Upper lobe of right lung (tissue), 1 donor: ENCODE data around the gene ASXL2. TPM values are rescaled to one million over a fixed set of nuclear protein-coding genes. Genes with fewer than 3 reads are reported as not detected.

Experiments
- ATAC-seq: fragments of 200-7000 bp; cut with Tn5 transposase; one replicate; pipeline ENCODE4 v1.9.1; 2020; ENCODE audit warnings: mild to moderate bottlenecking, moderate library complexity
- DNase-seq: peaks from one replicate; pipeline ENCODE4 v3.0.0-alpha.2; 2020
- H3K27ac ChIP-seq: fragments of 200-600 bp; one replicate; pipeline ENCODE4 v1.8.0; 2022
- H3K27me3 ChIP-seq: fragments of 200-600 bp; one replicate; pipeline ENCODE4 v1.8.0; 2022; ENCODE audit warnings: mild to moderate bottlenecking
- H3K36me3 ChIP-seq: fragments of 200-600 bp; one replicate; pipeline ENCODE4 v1.8.0; 2022
- H3K4me1 ChIP-seq: fragments of 200-600 bp; one replicate; pipeline ENCODE4 v1.8.0; 2022
- H3K4me3 ChIP-seq: fragments of 200-600 bp; one replicate; pipeline ENCODE4 v1.8.0; 2022; ENCODE audit warnings: mild to moderate bottlenecking
- H3K9me3 ChIP-seq: fragments of 200-600 bp; one replicate; pipeline ENCODE4 v1.8.0; 2022
- intact Hi-C: fragments of 100-400 bp; cut with DNase I; formaldehyde crosslinking; loops from one replicate; pipeline ENCODE4 v1.11.0; 2022
- total RNA-seq: library from RNA; stranded (reverse); fragmentation: NEBNext Ultra II Directional; extraction: Animal tissue kit (Norgen Biotek cat#: 25700); gene quantifications from one replicate; pipeline ENCODE4 v1.2.1, GENCODE V29; 2021
- TF ChIP-seq, protein P1 (sequence below): fragments of 200-600 bp; IDR thresholded peaks from one replicate; pipeline ENCODE4 v1.8.0; 2022; ENCODE audit warnings: antibody characterized with exemption
- donor health status: DM: no; HTN: yes; CAD: no; lungs with severe emphysema.

The ASXL2 gene
- total RNA-seq, 1 donor from 2014 or later, result 34.3 TPM

DNA sequence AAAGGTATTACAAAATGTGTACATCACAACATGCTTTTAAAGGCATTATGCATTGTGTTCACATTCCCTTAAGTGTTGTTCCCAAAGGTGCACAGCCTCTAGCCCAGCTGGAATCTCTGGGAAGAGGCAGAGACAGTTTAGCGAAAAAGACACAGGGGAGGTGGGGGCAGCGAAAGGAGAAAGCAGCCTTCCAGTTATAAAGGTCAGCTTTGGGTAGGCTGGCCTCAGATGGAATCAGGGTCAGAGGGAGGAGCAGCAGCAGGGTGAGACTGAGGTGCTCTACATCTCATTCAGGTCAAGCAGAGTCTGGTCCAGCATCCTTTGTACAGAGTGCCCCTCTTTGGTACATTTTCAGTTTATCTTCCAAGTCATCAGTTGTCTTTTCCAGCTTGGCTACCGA lies 68.6 kb downstream of the ASXL2 start:
- ATAC-seq (no peak), DNase-seq (no peak)
- H3K9me3 ChIP-seq, result no peaks in the 10 kb centered on the region
- intact Hi-C loops, result no loop called here
- no peak overlapping the region for H3K4me3 ChIP-seq
- TF ChIP-seq, protein P1, sequence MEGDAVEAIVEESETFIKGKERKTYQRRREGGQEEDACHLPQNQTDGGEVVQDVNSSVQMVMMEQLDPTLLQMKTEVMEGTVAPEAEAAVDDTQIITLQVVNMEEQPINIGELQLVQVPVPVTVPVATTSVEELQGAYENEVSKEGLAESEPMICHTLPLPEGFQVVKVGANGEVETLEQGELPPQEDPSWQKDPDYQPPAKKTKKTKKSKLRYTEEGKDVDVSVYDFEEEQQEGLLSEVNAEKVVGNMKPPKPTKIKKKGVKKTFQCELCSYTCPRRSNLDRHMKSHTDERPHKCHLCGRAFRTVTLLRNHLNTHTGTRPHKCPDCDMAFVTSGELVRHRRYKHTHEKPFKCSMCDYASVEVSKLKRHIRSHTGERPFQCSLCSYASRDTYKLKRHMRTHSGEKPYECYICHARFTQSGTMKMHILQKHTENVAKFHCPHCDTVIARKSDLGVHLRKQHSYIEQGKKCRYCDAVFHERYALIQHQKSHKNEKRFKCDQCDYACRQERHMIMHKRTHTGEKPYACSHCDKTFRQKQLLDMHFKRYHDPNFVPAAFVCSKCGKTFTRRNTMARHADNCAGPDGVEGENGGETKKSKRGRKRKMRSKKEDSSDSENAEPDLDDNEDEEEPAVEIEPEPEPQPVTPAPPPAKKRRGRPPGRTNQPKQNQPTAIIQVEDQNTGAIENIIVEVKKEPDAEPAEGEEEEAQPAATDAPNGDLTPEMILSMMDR, result no peak
- no peaks in the 10 kb centered on the region for H3K4me1 ChIP-seq
- peaks cover 15% of the 10 kb centered on the region for H3K36me3 ChIP-seq
- H3K27me3 ChIP-seq, result no peaks in the 10 kb centered on the region
- no peak overlapping the region for H3K27ac ChIP-seq

DNA sequence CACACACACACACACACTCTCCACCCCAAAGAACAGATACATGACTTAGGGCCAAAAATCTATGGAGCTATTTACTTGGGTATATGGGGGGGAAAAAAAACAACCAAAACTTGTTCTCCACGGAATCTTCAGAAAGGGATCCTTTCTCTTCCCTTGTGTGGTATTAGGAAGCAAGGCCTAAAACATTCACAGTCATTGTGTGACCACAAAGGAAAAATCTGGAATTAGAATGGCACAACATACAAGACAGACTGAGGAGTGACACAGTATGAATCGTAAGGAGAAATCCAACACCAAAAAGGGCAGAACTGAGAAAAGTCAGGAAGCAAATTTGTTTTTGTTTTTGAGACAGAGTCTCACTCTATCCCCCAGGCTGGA lies 70.3 kb downstream of the ASXL2 start:
- intact Hi-C loops, result no loop called here
- ATAC-seq, result no peak
- H3K9me3 ChIP-seq, result no peaks in the 10 kb centered on the region
- peaks cover 31% of the 10 kb centered on the region for H3K36me3 ChIP-seq
- H3K27me3 ChIP-seq, result no peaks in the 10 kb centered on the region
- H3K4me3 ChIP-seq, result no peak overlapping the region
- no peak for DNase-seq
- TF ChIP-seq, protein P1, result no peak
- no peaks in the 10 kb centered on the region for H3K4me1 ChIP-seq
- no peak overlapping the region for H3K27ac ChIP-seq

DNA sequence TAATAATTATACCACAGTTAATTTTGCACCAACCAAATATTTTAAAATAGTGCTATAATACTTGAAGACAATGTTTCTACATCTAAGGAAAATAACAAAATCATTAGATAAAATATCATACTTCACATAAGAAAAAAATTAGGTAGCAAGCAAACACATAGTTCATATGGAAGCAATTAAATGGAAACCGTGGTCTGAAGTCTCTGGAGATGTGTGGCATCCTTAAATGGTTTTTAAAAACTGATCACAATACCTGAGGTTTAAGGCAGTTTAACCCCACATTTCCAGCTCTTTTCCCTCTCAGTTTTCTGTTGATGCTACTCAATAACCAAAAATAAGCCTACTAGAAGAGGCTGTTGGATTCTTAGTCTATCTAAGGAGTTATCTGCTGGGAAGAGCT lies 71.3 kb downstream of the ASXL2 start:
- Histone ChIP-seq H3K9me3 (no peaks in the 10 kb centered on the region), H3K4me1 (no peaks in the 10 kb centered on the region), H3K4me3 (no peak overlapping the region), H3K27me3 (no peaks in the 10 kb centered on the region), H3K27ac (no peak overlapping the region), H3K36me3 (peaks cover 40% of the 10 kb centered on the region)
- ATAC-seq, result no peak
- TF ChIP-seq, protein P1, result no peak
- no peak for DNase-seq
- intact Hi-C loops, result no loop called here

DNA sequence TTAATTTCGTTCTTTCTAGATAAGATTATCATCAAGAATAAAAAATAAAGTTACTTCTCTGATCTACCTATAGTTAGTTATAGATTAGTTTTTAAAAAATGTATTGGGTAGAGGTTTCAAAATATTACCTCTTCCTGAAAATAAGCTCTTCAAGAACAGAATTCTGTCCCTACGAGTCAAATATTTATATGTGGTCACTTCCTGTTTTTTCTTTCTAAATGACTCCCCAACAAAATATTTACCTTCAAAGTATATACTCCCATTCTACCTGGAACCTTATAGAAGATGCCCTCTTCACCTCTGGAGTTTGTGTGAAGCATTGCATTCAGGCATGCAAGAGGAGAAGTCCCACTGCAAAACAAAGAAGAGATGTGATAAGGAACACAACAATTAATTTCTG lies 72.3 kb downstream of the ASXL2 start:
- no peak for DNase-seq
- TF ChIP-seq, protein P1, result no peak
- ATAC-seq, result no peak
- Histone ChIP-seq H3K27ac (no peak overlapping the region), H3K4me1 (no peaks in the 10 kb centered on the region), H3K36me3 (peaks cover 41% of the 10 kb centered on the region), H3K27me3 (no peaks in the 10 kb centered on the region), H3K9me3 (no peaks in the 10 kb centered on the region), H3K4me3 (no peak overlapping the region)
- intact Hi-C loops, result no loop called here

DNA sequence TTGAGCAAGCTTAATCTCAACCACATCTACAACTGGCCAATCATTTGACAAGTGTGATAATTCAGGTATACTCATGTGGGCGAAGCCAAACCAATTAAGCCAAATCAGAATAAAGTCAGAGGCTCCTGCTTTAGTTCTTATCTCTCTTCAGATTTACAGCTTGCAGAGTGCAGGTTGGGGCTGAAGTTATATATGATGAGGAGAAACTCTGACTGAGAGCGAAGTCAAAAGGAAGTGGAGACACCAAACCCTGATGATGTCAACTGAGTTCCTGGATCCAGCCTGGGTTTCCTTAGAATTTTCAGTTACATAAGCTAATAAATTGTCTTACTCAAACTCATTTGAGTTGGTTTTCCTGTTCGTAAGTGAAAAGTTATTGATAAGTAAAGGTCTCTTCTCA lies 73.9 kb downstream of the ASXL2 start:
- no peak overlapping the region for H3K4me3 ChIP-seq
- no peak overlapping the region for H3K27ac ChIP-seq
- no peaks in the 10 kb centered on the region for H3K27me3 ChIP-seq
- ATAC-seq, result no peak
- H3K36me3 ChIP-seq, result peaks cover 48% of the 10 kb centered on the region
- TF ChIP-seq, protein P1, result no peak
- no peaks in the 10 kb centered on the region for H3K4me1 ChIP-seq
- intact Hi-C loops, result no loop called here
- H3K9me3 ChIP-seq, result no peaks in the 10 kb centered on the region
- DNase-seq, result no peak

DNA sequence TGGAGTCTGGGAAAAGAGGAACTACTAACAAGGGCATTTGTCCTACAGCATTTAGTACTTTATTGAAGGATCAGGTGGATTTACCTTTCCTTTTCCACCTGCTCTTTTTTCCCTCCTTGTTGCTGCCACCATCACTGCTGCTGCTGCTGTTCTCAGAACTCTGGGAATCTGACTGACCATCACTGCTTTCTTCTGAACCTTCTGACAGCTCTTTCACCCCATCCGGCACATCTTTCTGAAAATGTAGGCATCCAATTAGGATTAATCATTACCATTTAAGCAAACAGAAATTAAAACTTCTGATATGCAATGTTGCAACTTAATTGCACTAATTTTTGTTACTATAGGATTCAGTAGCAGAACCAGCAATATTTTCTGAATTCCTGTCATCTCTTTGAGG lies 79.0 kb downstream of the ASXL2 start:
- intact Hi-C loops, result no loop called here
- ATAC-seq, result no peak

More for the DNA sequence above, 79.0 kb downstream of the ASXL2 start:
- Histone ChIP-seq H3K9me3 (no peaks in the 10 kb centered on the region), H3K36me3 (peaks cover 53% of the 10 kb centered on the region), H3K27me3 (no peaks in the 10 kb centered on the region), H3K4me1 (no peaks in the 10 kb centered on the region), H3K27ac (no peak overlapping the region), H3K4me3 (no peak overlapping the region)
- no peak for DNase-seq
- TF ChIP-seq, protein P1, result no peak
